ENCODE data around the gene ATP10A. TPM values are rescaled to one million over a fixed set of nuclear protein-coding genes. Genes with fewer than 3 reads are reported as not detected.

The ATP10A gene
- total RNA-seq, 1 donor from 2014 or later, result 10.6 TPM

DNA sequence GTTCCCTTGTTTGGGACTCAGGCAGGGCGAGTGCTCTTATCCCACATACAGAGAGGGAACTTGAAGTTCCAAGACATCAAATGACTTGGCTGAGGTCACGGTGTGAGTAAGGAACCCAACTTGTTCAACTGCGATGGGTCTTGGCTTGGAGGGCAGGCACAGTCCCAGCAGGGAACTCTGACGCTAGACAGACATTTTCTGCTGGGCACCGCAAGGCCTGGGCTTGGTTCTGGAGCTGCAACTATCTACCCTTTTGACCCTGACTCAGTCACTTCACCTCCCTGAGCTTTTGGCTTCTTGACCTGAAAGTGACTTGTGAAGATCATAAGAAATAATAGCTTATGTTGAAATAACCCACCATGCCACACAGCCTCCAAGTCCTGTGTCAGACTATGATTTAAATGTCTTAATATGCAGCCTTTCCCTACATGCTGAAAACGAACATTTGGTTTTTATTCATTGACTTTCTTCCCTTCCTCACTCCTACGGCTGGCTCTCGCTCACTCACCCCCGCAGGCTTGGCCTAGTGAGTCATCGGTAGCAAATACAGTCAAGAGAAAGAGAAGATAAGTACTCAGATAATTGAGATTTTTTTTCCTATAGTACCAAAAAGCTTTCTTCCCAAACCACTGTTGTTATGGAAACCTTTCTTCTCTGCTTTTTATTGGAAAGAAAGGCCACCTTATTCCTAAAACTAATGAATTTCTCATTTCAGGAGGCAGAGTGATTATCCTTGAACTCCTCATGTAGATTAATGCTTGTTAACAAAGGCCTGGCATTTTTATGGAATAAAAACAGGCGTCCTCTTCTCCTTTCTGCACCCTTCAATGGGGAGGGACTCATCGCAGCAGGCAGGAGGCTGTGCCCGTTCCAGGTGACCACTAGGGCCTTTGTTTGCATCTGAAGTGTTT, 178.4 kb downstream of the ATP10A start:
- no peak for DNase-seq (ENCODE audit: low spot score)

GRCh38 chr15:25683911-25684310, 179.2 kb downstream of the ATP10A start:
- DNase-seq (ENCODE audit: low spot score), result no peak

DNA sequence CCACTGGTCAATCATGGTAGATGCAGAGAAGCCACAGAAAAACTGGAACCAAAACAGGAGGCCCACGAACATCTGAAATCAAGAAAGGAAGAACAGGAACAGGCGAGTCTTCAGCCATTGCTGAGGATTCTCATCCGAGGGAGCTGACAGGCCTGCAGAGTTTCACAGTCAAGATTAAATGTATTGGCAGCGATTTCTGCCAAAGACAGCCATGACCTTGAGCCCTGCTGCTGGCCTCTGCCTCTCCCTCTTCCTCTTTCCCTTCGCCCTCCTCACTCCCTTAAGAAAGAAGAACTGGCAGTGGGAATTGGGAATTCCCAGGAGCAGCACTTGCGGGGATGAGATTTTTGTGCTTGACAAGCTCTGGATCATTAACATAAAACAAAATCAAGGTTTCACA, 179.7 kb downstream of the ATP10A start:
- DNase-seq (ENCODE audit: low spot score), result no peak

DNA sequence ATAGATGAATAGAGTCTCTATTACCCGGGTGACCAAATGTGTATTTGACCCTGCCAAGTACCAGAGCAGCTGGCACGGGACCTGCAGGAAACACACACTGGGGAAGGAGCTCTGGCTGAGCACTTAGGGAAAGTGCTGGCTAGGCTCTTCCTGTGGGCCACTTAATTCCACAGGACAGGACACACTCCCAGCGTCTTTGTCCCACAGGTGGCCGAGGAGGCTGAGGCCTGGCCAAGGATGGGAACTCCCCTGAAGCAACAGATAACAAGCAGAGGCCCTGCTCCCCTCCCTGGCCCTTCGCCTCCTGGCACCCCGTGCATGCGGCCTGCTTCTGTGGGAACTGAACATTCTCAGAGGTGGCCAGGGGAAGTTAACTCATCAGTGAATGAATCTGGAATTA, 180.8 kb downstream of the ATP10A start:
- DNase-seq (ENCODE audit: low spot score), result no peak

DNA sequence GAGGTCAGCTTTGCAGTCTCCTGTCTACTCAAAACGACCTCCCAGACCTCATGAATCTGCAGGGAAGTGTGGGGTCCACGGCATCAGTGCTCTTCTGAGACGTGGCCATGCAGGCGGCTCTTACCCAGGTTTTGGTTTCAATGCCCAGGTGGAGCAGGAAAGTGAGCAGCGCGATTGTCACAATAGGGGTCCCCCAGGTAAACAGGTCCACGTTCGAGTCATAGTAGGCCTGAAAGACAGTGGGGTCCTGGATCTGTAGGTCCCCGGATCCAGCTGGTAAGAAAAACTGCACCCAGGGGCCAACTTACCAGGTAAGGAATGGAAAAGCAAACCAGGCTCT, 182.5 kb downstream of the ATP10A start:
- no peak for DNase-seq (ENCODE audit: low spot score)

DNA sequence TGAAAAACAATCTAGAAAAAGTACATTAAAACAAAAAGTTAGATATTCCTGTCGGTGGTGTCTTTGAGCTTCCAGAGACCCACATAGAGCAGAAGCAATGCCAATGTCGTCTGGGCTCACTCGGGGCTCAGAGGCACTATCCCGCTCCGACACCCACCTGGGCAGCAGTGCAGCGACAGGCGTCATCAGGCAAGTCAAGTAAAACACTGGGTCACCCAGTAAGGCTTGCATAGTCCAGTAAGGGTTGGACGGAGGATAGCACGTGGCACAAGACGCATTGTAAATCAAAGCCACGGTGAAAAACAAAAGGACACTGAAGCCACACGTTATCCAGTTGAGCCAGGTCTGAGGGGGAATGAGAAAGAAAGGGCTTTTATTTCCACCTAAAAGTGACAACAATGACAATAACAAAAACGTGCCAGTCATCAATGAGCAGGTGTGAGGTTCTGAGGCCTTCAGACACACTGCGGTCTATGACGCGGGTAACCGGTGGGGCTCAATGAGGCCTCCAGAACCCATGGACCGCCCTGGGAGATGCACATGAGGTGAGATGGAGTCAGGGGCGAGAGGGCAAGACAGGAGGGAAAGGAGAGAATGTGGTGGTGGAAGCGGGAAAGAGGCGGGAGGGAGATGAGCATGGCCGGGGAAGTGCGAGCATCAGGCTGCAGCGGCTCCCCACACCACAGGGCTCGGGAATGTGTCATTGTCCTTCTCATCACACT, 183.0 kb downstream of the ATP10A start:
- DNase-seq (ENCODE audit: low spot score), result no peak

- no peak for DNase-seq (ENCODE audit: low spot score)
Measured at GRCh38 chr15:25679492-25679891, 183.6 kb downstream of the ATP10A start.

DNA sequence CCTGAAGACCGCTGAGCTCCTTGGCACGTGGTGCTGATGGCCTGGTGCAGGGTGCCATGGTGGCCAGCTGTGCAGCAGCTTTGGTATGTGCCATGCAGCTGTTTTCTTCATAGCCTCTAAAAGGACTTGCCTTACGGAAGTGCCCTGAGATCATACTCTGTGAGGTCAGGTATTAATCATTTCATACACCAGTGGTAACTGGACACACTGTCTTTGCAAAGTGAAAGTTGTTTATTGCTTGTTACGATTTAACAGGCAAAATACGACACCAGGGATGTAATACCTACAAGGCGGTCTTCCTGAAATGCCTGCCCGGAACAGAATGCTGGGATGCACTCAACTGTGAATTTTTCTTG, 184.6 kb downstream of the ATP10A start:
- DNase-seq (ENCODE audit: low spot score), result no peak

DNA sequence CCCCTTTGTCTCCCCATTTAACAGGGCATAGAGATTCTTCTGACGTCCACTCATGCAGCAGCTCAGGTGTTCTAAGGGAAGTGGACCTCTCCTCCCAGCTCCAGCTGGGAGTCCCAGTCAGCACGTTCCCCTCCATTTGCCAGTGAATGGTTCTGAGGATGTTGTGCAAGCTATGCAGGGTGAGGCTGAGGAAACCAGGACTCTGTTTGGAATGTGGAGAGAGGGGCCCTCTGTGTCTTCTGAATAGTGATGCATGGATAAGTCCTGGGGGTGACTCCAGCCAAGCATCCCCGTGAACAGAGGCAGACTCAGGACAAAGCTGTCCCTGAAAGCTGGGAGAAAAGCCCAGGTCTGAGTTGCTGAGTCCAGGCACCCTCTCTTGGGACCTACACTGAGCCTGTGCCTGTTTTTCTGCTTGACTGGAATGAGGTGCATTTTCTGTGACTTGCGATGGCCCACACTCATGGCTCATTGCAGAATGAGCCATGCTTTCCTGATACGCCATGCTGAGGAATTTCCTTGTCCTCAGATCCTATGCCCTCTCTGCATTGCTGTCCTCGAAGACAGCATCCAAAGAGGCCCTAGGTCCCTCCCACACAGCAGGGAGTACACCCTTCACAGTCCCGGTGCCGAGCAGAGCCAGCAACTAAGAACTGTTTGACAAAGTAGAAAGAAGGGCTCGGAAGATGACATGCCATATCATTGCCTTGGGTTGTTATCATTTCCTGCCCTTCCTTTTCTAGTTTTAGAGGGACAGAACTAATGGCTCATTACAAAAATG, 185.2 kb downstream of the ATP10A start:
- no peak for DNase-seq (ENCODE audit: low spot score)

- DNase-seq (ENCODE audit: low spot score), result no peak
Measured at GRCh38 chr15:25676070-25676469, 187.1 kb downstream of the ATP10A start.

DNA sequence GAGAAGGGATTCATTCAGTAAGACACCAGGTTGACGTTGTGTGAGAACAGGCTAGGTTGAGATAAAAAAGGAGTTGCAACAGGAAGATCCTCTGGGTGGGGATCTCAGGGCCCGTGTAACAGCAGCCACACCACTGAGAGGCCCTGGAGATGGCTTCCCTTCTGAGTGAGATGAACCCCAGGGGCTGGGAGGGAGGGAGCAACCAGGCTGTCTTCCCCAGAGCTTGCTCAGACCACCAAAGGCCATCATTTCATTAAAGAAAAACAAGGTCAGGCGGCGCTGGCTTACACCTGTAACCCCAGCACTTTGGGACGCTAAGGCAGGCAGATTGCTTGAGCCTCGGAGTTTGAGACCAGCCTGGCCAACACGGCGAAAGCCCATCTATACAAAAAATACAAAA, 187.7 kb downstream of the ATP10A start:
- DNase-seq (ENCODE audit: low spot score), result no peak

DNA sequence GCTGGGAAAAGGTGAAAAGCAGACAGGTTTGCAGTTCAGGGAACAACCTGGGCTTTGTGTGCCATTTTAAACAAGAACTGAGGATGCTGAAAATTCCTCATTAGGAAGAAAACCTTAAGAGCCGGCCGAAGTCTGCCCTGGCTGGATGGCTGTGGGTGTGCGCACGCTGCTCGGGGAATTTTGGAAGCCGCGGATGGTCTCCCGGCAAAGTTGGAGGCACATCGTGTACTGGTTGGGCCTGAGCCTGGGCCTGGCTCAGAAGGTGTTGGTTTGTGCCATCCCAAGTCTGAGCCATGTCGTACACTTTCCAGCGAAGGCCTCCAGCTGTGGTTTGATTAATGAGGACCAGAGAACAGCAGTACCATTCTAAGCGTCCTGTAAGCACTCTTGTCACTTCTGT, 188.2 kb downstream of the ATP10A start:
- DNase-seq (ENCODE audit: low spot score), result peak; percentile 63

DNA sequence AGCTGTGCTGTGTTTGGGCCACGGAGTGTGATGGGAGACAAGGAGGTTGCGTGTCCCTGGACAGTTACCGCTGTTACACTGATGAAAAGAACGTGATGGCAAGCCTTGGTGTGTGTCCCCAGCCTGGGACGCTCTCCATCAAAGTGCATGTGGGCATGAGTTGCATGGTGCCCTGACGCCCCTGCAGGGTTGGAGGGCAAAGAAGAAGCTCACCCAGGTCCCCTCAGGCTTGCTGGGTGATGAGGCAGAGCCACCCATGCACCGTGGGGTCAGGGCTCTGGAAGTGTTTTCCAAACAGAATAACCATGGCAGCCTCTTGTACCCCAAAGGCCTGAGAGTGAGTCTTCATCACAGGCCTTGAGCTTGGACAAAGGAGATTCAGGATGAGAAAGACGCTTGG, 189.2 kb downstream of the ATP10A start:
- DNase-seq (ENCODE audit: low spot score), result no peak

- DNase-seq (ENCODE audit: low spot score), result no peak
Measured at GRCh38 chr15:25673351-25673750, 189.8 kb downstream of the ATP10A start.

DNA sequence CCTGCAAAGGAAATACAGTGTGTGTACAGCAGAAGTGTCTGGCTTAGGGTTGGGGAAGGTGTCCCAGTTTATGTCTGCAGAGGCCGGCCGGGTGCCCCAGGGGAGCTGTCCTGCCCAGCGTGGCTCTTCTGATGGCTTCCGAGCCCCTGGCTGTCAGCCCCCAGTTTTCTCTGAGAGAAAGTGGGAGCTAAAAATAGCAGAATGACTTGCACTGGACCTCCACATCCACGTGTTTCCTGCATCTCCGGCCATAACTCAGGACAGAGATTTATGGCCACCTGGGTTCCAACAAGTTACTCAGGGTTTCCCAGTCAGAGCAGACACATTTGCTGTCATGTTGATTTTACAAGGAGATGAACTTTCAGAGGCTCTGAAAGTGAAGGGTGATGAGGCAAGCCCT, 192.0 kb downstream of the ATP10A start:
- DNase-seq (ENCODE audit: low spot score), result no peak

- no peak for DNase-seq (ENCODE audit: low spot score)
Measured at GRCh38 chr15:25670621-25671020, 192.5 kb downstream of the ATP10A start.

GRCh38 chr15:25670025-25670554, 193.0 kb downstream of the ATP10A start:
- peak; percentile 66 for DNase-seq (ENCODE audit: low spot score)

GRCh38 chr15:25668901-25669300, 194.2 kb downstream of the ATP10A start:
- DNase-seq (ENCODE audit: low spot score), result no peak

DNA sequence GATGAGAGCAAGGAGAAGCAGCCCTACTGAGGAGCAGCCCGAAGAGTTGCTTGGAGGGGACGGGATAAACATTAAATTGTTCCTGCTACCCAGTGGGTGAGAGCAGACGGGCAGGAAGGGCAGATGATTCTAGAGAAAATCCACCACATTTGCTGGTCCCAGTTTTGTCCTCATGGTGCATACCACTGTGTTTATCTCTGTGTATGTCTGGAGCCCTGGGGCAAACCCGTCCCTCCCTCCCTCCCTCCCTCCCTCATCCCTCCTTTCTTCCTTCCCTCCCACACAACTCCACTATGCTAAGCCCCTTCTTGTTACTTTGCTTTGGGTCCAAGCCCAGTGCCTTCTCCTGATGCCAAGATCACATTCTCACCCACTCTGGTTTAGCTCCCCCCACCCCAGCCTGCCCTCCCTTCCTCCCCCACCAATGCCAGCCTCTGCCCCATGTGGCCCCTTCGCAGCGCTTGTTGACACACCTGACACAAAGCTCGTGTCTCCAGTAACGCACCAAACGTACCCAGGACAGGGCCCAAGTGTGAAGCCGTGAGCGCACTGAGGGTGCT, 194.8 kb downstream of the ATP10A start:
- DNase-seq (ENCODE audit: low spot score), result no peak

DNA sequence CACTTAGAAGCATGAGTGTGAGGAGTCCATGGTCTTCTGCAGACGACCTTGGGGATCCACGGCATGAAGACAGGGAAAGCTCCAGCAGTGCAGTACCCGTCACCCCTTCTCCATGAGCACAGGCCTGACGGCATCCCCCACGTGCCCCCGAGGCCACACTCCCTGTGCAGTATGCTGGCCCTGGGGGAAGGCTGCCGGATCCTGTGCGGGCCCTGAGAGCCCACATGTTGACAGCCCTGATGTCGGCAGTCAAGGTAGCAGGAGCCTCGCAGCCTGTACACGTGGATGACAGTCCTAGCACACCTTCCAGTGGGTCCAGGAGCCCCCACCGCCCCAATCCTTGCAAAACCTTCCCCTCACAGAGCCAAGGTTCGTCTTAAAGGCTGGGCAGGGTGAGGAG, 195.3 kb downstream of the ATP10A start:
- DNase-seq (ENCODE audit: low spot score), result no peak

GRCh38 chr15:25665913-25666312, 197.2 kb downstream of the ATP10A start:
- DNase-seq (ENCODE audit: low spot score), result no peak

- no peak for DNase-seq (ENCODE audit: low spot score)
Measured at GRCh38 chr15:25664761-25665160, 198.4 kb downstream of the ATP10A start.
